PC-9 (cell line): ENCODE measurements around the gene GCNT2.

Experiments
- CTCF ChIP-seq: fragments of 200-600 bp; sonication (generic); conservative IDR thresholded peaks from 2 replicates; pipeline ENCODE4 v1.6.1; 2017; ENCODE audit warnings: mixed run types, antibody characterized with exemption, mild to moderate bottlenecking, moderate library complexity
- EZH2 ChIP-seq: fragments of 200-600 bp; sonication (generic); IDR thresholded peaks from 2 replicates; pipeline ENCODE4 v1.8.0; 2017; ENCODE audit warnings: antibody characterized with exemption, low read depth

DNA sequence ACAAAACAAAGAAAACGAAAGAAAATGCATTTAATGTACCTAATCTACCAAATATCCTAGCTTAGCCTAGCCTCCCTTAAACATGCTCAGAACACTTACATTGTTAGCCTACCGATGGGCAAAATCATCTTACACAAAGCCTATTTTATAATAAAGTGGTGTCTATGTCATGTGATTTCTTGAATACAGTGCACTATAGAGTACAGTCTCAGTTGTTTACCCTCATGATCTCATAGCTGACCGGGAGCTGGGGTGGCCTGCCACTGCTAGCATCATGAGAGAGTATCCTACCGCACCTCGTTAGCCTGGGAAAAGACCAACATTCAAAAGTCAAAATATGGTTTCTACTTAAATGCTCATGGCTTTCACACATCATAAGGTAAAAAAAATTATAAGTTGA, 16.6 kb downstream of the GCNT2 start:
- TF ChIP-seq EZH2 (no peak), CTCF (no peak)
